MM.1S (cell line): ENCODE data around the gene IRF6.

Experiments
- DNase-seq: peaks from one replicate; pipeline ENCODE4 v3.0.0-alpha.2; 2015
- H2AFZ ChIP-seq: fragments of 300-600 bp; sonication (generic); 2 replicates; pipeline ENCODE4 v1.6.0; 2016; ENCODE audit warnings: antibody characterized with exemption, low read length
- H3F3A ChIP-seq: fragments of 300-600 bp; sonication (generic); 2 replicates; pipeline ENCODE4 v1.6.1; 2016; ENCODE audit warnings: mild to moderate bottlenecking, antibody characterized with exemption, low read length, moderate library complexity, mixed read lengths; ENCODE audit not compliant: insufficient read depth
- H3K27ac ChIP-seq: fragments of 300-600 bp; sonication (generic); 2 replicates; pipeline ENCODE4 v1.5.1; 2016; ENCODE audit warnings: mild to moderate bottlenecking, low read length
- H3K27me3 ChIP-seq: fragments of 300-600 bp; sonication (generic); replicated peaks from 2 replicates; pipeline ENCODE4 v1.6.0; 2016; ENCODE audit warnings: low read length; ENCODE audit not compliant: insufficient read depth
- H3K36me3 ChIP-seq: fragments of 300-600 bp; sonication (generic); replicated peaks from 2 replicates; pipeline ENCODE4 v1.6.1; 2016; ENCODE audit warnings: mild to moderate bottlenecking, low read length, mixed read lengths; ENCODE audit not compliant: insufficient read depth
- H3K4me1 ChIP-seq: fragments of 300-600 bp; sonication (generic); 2 replicates; pipeline ENCODE4 v1.6.1; 2016; ENCODE audit warnings: low read length, mixed read lengths
- H3K4me2 ChIP-seq: fragments of 300-600 bp; sonication (generic); 2 replicates; pipeline ENCODE4 v1.6.0; 2016; ENCODE audit warnings: low read depth, low read length
- H3K4me3 ChIP-seq: fragments of 300-600 bp; sonication (generic); 2 replicates; pipeline ENCODE4 v1.5.1; 2016; ENCODE audit warnings: low read length, mixed read lengths
- H3K79me2 ChIP-seq: fragments of 300-600 bp; sonication (generic); 2 replicates; pipeline ENCODE4 v1.6.1; 2016; ENCODE audit warnings: mixed run types, low read length, mixed read lengths
- H3K9ac ChIP-seq: fragments of 300-600 bp; sonication (generic); 2 replicates; pipeline ENCODE4 v1.6.1; 2016; ENCODE audit warnings: low read length, mixed read lengths
- H3K9me2 ChIP-seq: fragments of 300-600 bp; sonication (generic); replicated peaks from 2 replicates; pipeline ENCODE4 v1.6.1; 2016; ENCODE audit warnings: mild to moderate bottlenecking, low read length, mixed read lengths; ENCODE audit not compliant: insufficient read depth
- H3K9me3 ChIP-seq: fragments of 300-600 bp; sonication (generic); replicated peaks from 2 replicates; pipeline ENCODE4 v1.6.1; 2016; ENCODE audit warnings: mild to moderate bottlenecking, low read length, mixed read lengths; ENCODE audit not compliant: insufficient read depth
- H4K20me1 ChIP-seq: fragments of 300-600 bp; sonication (generic); 2 replicates; pipeline ENCODE4 v1.6.1; 2016; ENCODE audit warnings: mild to moderate bottlenecking, low read length, moderate library complexity, mixed read lengths; ENCODE audit not compliant: insufficient read depth
- CTCF ChIP-seq: fragments of 300-600 bp; sonication (generic); IDR thresholded peaks from 2 replicates; pipeline ENCODE4 v1.5.1; 2016; ENCODE audit warnings: antibody characterized with exemption, low read length, mixed read lengths
- EZH2 ChIP-seq: fragments of 300-600 bp; sonication (generic); optimal IDR thresholded peaks from 2 replicates; pipeline ENCODE3; 2017; ENCODE audit warnings: low read depth, mild to moderate bottlenecking, antibody characterized with exemption, low read length, mixed read lengths
- EZH2phosphoT487 ChIP-seq: fragments of 300-600 bp; sonication (generic); IDR thresholded peaks from 2 replicates; pipeline ENCODE4 v1.6.1; 2018; ENCODE audit warnings: antibody characterized with exemption, low read length

IRF6 gene

GRCh38 chr1:209748620-209749019, 57.3 kb downstream of the IRF6 start:
- Histone ChIP-seq H3K4me2 (no peak overlapping the region), H3K27me3 (no peaks in the 10 kb centered on the region), H3K9me3 (no peaks in the 10 kb centered on the region), H3K9me2 (no peaks in the 10 kb centered on the region), H4K20me1 (no peaks in the 10 kb centered on the region), H3K4me3 (no peak overlapping the region), H3K79me2 (no peaks in the 10 kb centered on the region), H3K9ac (no peak overlapping the region), H3K36me3 (no peaks in the 10 kb centered on the region), H2AFZ (no peak overlapping the region), H3F3A (peaks cover 22% of the 10 kb centered on the region), H3K27ac (no peak overlapping the region), H3K4me1 (peaks cover 42% of the 10 kb centered on the region)
- TF ChIP-seq EZH2phosphoT487, result no peak
- TF ChIP-seq CTCF, result no peak
- no peak for TF ChIP-seq EZH2
- no peak for DNase-seq

GRCh38 chr1:209747580-209748262, 58.2 kb downstream of the IRF6 start:
- H3K9me3 ChIP-seq, result no peaks in the 10 kb centered on the region
- peaks cover 18% of the 10 kb centered on the region for H3F3A ChIP-seq
- H3K4me2 ChIP-seq, result peak overlapping the region; percentile 76
- no peaks in the 10 kb centered on the region for H3K9me2 ChIP-seq
- H3K4me1 ChIP-seq, result peaks cover 36% of the 10 kb centered on the region
- H3K9ac ChIP-seq, result peak overlapping the region; percentile 35; the same call in 1 of the 2 replicates
- H3K27me3 ChIP-seq, result no peaks in the 10 kb centered on the region
- no peaks in the 10 kb centered on the region for H3K36me3 ChIP-seq
- H4K20me1 ChIP-seq, result no peaks in the 10 kb centered on the region
- peak overlapping the region; percentile 89 for H2AFZ ChIP-seq
- no peaks in the 10 kb centered on the region for H3K79me2 ChIP-seq
- peak overlapping the region; percentile 4; the same call in 1 of the 2 replicates for H3K27ac ChIP-seq
- TF ChIP-seq CTCF, result peak; percentile 99
- TF ChIP-seq EZH2, result no peak
- DNase-seq, result peak; percentile 100
- H3K4me3 ChIP-seq, result peak overlapping the region; percentile 40

GRCh38 chr1:209746451-209747165, 59.3 kb downstream of the IRF6 start:
- Histone ChIP-seq H3K9me2 (no peaks in the 10 kb centered on the region), H3K27me3 (no peaks in the 10 kb centered on the region), H3K4me3 (no peak overlapping the region), H3K79me2 (no peaks in the 10 kb centered on the region), H3K4me1 (peaks cover 35% of the 10 kb centered on the region), H3K36me3 (no peaks in the 10 kb centered on the region), H2AFZ (no peak overlapping the region), H3F3A (peaks cover 9% of the 10 kb centered on the region), H3K4me2 (no peak overlapping the region), H3K9me3 (no peaks in the 10 kb centered on the region), H4K20me1 (no peaks in the 10 kb centered on the region), H3K9ac (no peak overlapping the region), H3K27ac (no peak overlapping the region)
- no peak for DNase-seq
- no peak for TF ChIP-seq CTCF
- no peak for TF ChIP-seq EZH2phosphoT487
- no peak for TF ChIP-seq EZH2
